D721Med (cell line): Measurements from ENCODE around the gene EMILIN3.

ENCODE experiments used
- DNase-seq: peaks from one replicate; pipeline ENCODE4 v3.0.0; 2011; ENCODE audit warnings: low spot score; ENCODE audit not compliant: insufficient read length
- FAIRE-seq: peaks from 2 replicates; lab custom pipeline; 2011; peaks lifted over from hg19 to GRCh38; lab: Jason Lieb, UNC
- CTCF ChIP-seq: IDR thresholded peaks from 2 replicates; pipeline ENCODE4 v1.5.1; 2012; ENCODE audit warnings: mild to moderate bottlenecking, control low read depth; ENCODE audit not compliant: insufficient read depth; ENCODE audit errors: missing control alignments

Gene EMILIN3

GRCh38 chr20:41379551-41379950 is 12.9 kb upstream of the EMILIN3 start:
- DNase-seq (no peak), FAIRE-seq (no peak)
- TF ChIP-seq CTCF: no peak

- TF ChIP-seq CTCF: no peak
- no peak for DNase-seq
- FAIRE-seq: no peak
These were observed 10.7 kb upstream of the EMILIN3 start for GRCh38 chr20:41377275-41377674.

GRCh38 chr20:41376349-41376748 is 9.7 kb upstream of the EMILIN3 start:
- no peak for FAIRE-seq

GRCh38 chr20:41375846-41376245 is 9.2 kb upstream of the EMILIN3 start:
- no peak for FAIRE-seq
- no peak for TF ChIP-seq CTCF
- no peak for DNase-seq

More at GRCh38 chr20:41376349-41376748, 9.7 kb upstream of the EMILIN3 start:
- TF ChIP-seq CTCF: no peak
- no peak for DNase-seq

- DNase-seq: no peak
These were observed 7.6 kb upstream of the EMILIN3 start for GRCh38 chr20:41373931-41374920.

GRCh38 chr20:41373251-41373783 is 6.7 kb upstream of the EMILIN3 start:
- FAIRE-seq (no peak), DNase-seq (no peak)
- TF ChIP-seq CTCF: no peak

More at GRCh38 chr20:41373931-41374920, 7.6 kb upstream of the EMILIN3 start:
- TF ChIP-seq CTCF: no peak
- no peak for FAIRE-seq
